ENCODE data around the gene SLC38A7. TPM values are rescaled to one million over a fixed set of nuclear protein-coding genes. Genes with fewer than 3 reads are reported as not detected.
"Not testable (repeated sequence)": the region's sequence is repeated elsewhere in the genome, so short reads cannot be mapped to it uniquely, and the experiment has no call there.

Gene SLC38A7
- total RNA-seq, 2 experiments from 2014 or later: 10.5 to 11.4 TPM

GRCh38 chr16:58665200-58665599, 19.4 kb downstream of the SLC38A7 start:
- POLR2A ChIA-PET: no interaction called here
- Mint-ChIP-seq H3K4me3 (no peak overlapping the region), H3K9me3 (no peaks in the 10 kb centered on the region), H3K27me3 (no peaks in the 10 kb centered on the region), H3K4me1 (no peaks in the 10 kb centered on the region), H3K36me3 (ENCODE audit: low read depth) (peaks cover 8% of the 10 kb centered on the region), H3K27ac (no peak overlapping the region)
- no peak for DNase-seq
- CTCF ChIA-PET: no interaction called here

- no peaks in the 10 kb centered on the region for H3K36me3 Mint-ChIP-seq (ENCODE audit: low read depth)
- H3K27me3 Mint-ChIP-seq: no peaks in the 10 kb centered on the region
- ChIA-PET CTCF (interaction anchor here (0.6 to 1.8 kb wide), 6 partner anchors 115 to 692 kb away, joined by 3 to 14 read pairs (median 4); no protein-coding TSS in a partner anchor), POLR2A (interaction anchor here (0.6 kb wide), 1 partner anchor 41 kb away, joined by 3 read pairs; no protein-coding TSS in a partner anchor)
- no peak overlapping the region for H3K27ac Mint-ChIP-seq
- no peaks in the 10 kb centered on the region for H3K9me3 Mint-ChIP-seq
- H3K4me3 Mint-ChIP-seq: no peak overlapping the region
- no peaks in the 10 kb centered on the region for H3K4me1 Mint-ChIP-seq
- no peak for DNase-seq
These were observed 23.3 kb downstream of the SLC38A7 start for GRCh38 chr16:58661199-58661830.

- H3K27ac Mint-ChIP-seq; H3K4me3 Mint-ChIP-seq; H3K4me1 Mint-ChIP-seq; H3K9me3 Mint-ChIP-seq; DNase-seq; H3K36me3 Mint-ChIP-seq (ENCODE audit: low read depth); H3K27me3 Mint-ChIP-seq; POLR2A ChIA-PET: not testable (repeated sequence)
- CTCF ChIA-PET: interaction anchor here (0.7 kb wide), 1 partner anchor 123 kb away, joined by 3 read pairs; no protein-coding TSS in a partner anchor
These were observed 24.7 kb downstream of the SLC38A7 start for GRCh38 chr16:58659911-58660310.

- H3K9me3 Mint-ChIP-seq: no peaks in the 10 kb centered on the region
- ChIA-PET POLR2A (no interaction called here), CTCF (no interaction called here)
- no peak for DNase-seq
- no peaks in the 10 kb centered on the region for H3K4me1 Mint-ChIP-seq
- no peaks in the 10 kb centered on the region for H3K36me3 Mint-ChIP-seq (ENCODE audit: low read depth)
- H3K4me3 Mint-ChIP-seq: no peak overlapping the region
- H3K27me3 Mint-ChIP-seq: peaks cover 3% of the 10 kb centered on the region
- H3K27ac Mint-ChIP-seq: no peak overlapping the region
These were observed 25.8 kb downstream of the SLC38A7 start for GRCh38 chr16:58658796-58659211.

GRCh38 chr16:58656899-58657298, 27.7 kb downstream of the SLC38A7 start:
- peaks cover 6% of the 10 kb centered on the region for H3K27me3 Mint-ChIP-seq
- ChIA-PET POLR2A (no interaction called here), CTCF (interaction anchor here (0.5 to 0.7 kb wide), 2 partner anchors 319 to 705 kb away, joined by 5 to 6 read pairs; no protein-coding TSS in a partner anchor)
- no peaks in the 10 kb centered on the region for H3K36me3 Mint-ChIP-seq (ENCODE audit: low read depth)
- H3K4me1 Mint-ChIP-seq: no peaks in the 10 kb centered on the region
- H3K9me3 Mint-ChIP-seq: no peaks in the 10 kb centered on the region
- no peak for DNase-seq
- H3K4me3 Mint-ChIP-seq: no peak overlapping the region
- no peak overlapping the region for H3K27ac Mint-ChIP-seq

GRCh38 chr16:58655215-58655596, 29.4 kb downstream of the SLC38A7 start:
- Mint-ChIP-seq H3K27ac (no peak overlapping the region), H3K27me3 (peaks cover 6% of the 10 kb centered on the region), H3K4me3 (no peak overlapping the region), H3K9me3 (no peaks in the 10 kb centered on the region), H3K36me3 (ENCODE audit: low read depth) (no peaks in the 10 kb centered on the region), H3K4me1 (no peaks in the 10 kb centered on the region)
- POLR2A ChIA-PET: no interaction called here
- CTCF ChIA-PET: no interaction called here
- no peak for DNase-seq

- no peaks in the 10 kb centered on the region for H3K4me1 Mint-ChIP-seq
- no peaks in the 10 kb centered on the region for H3K9me3 Mint-ChIP-seq
- no peak overlapping the region for H3K27ac Mint-ChIP-seq
- ChIA-PET POLR2A (no interaction called here), CTCF (no interaction called here)
- H3K27me3 Mint-ChIP-seq: peaks cover 6% of the 10 kb centered on the region
- no peak overlapping the region for H3K4me3 Mint-ChIP-seq
- DNase-seq: no peak
- no peaks in the 10 kb centered on the region for H3K36me3 Mint-ChIP-seq (ENCODE audit: low read depth)
These were observed 29.9 kb downstream of the SLC38A7 start for GRCh38 chr16:58654560-58655214.

GRCh38 chr16:58652741-58653140, 31.8 kb downstream of the SLC38A7 start:
- Mint-ChIP-seq H3K4me1 (no peaks in the 10 kb centered on the region), H3K27ac (no peak overlapping the region), H3K9me3 (no peaks in the 10 kb centered on the region), H3K36me3 (ENCODE audit: low read depth) (no peaks in the 10 kb centered on the region), H3K4me3 (no peak overlapping the region), H3K27me3 (peaks cover 6% of the 10 kb centered on the region)
- ChIA-PET POLR2A (interaction anchor here (1.4 kb wide), 1 partner anchor 11 kb away, joined by 3 read pairs; no protein-coding TSS in a partner anchor), CTCF (interaction anchor here (0.5 to 1.5 kb wide), 2 partner anchors 32 to 315 kb away, joined by 3 read pairs; partner anchors contain the start of gene SLC38A7)
- no peak for DNase-seq

GRCh38 chr16:58651965-58652348, 32.6 kb downstream of the SLC38A7 start:
- no peaks in the 10 kb centered on the region for H3K36me3 Mint-ChIP-seq (ENCODE audit: low read depth)
- CTCF ChIA-PET: interaction anchor here (1.5 kb wide), 1 partner anchor 33 kb away, joined by 3 read pairs; the partner anchor contains the start of gene SLC38A7
- no peaks in the 10 kb centered on the region for H3K9me3 Mint-ChIP-seq
- H3K4me3 Mint-ChIP-seq: no peak overlapping the region
- no peak for DNase-seq
- H3K4me1 Mint-ChIP-seq: no peaks in the 10 kb centered on the region
- no peak overlapping the region for H3K27ac Mint-ChIP-seq
- POLR2A ChIA-PET: no interaction called here
- H3K27me3 Mint-ChIP-seq: peaks cover 6% of the 10 kb centered on the region

- CTCF ChIA-PET: no interaction called here
- H3K27me3 Mint-ChIP-seq: peaks cover 6% of the 10 kb centered on the region
- DNase-seq: no peak
- H3K27ac Mint-ChIP-seq: no peak overlapping the region
- no peaks in the 10 kb centered on the region for H3K9me3 Mint-ChIP-seq
- H3K4me3 Mint-ChIP-seq: no peak overlapping the region
- no peaks in the 10 kb centered on the region for H3K36me3 Mint-ChIP-seq (ENCODE audit: low read depth)
- POLR2A ChIA-PET: no interaction called here
- no peaks in the 10 kb centered on the region for H3K4me1 Mint-ChIP-seq
These were observed 34.9 kb downstream of the SLC38A7 start for GRCh38 chr16:58649707-58650106.

GRCh38 chr16:58647107-58647506, 37.5 kb downstream of the SLC38A7 start:
- Mint-ChIP-seq H3K36me3 (ENCODE audit: low read depth) (no peaks in the 10 kb centered on the region), H3K27ac (no peak overlapping the region), H3K9me3 (no peaks in the 10 kb centered on the region), H3K4me1 (no peaks in the 10 kb centered on the region), H3K4me3 (no peak overlapping the region), H3K27me3 (no peaks in the 10 kb centered on the region)
- POLR2A ChIA-PET: interaction anchor here (1.0 kb wide), 1 partner anchor 18 kb away, joined by 4 read pairs; no protein-coding TSS in a partner anchor
- CTCF ChIA-PET: no interaction called here
- DNase-seq: no peak

GRCh38 chr16:58644765-58645487, 39.6 kb downstream of the SLC38A7 start:
- no peaks in the 10 kb centered on the region for H3K36me3 Mint-ChIP-seq (ENCODE audit: low read depth)
- H3K27ac Mint-ChIP-seq: no peak overlapping the region
- no peaks in the 10 kb centered on the region for H3K27me3 Mint-ChIP-seq
- no peak for DNase-seq
- ChIA-PET POLR2A (no interaction called here), CTCF (no interaction called here)
- H3K4me1 Mint-ChIP-seq: no peaks in the 10 kb centered on the region
- H3K4me3 Mint-ChIP-seq: no peak overlapping the region
- no peaks in the 10 kb centered on the region for H3K9me3 Mint-ChIP-seq

GRCh38 chr16:58644108-58644507, 40.5 kb downstream of the SLC38A7 start:
- Mint-ChIP-seq H3K4me1 (no peaks in the 10 kb centered on the region), H3K27me3 (no peaks in the 10 kb centered on the region), H3K4me3 (no peak overlapping the region), H3K9me3 (no peaks in the 10 kb centered on the region), H3K27ac (no peak overlapping the region), H3K36me3 (ENCODE audit: low read depth) (no peaks in the 10 kb centered on the region)
- no peak for DNase-seq
- ChIA-PET POLR2A (no interaction called here), CTCF (no interaction called here)
